Neural cell (in vitro differentiated cells): Measurements from ENCODE around the gene PFKL. TPM values are rescaled to one million over a fixed set of nuclear protein-coding genes. Genes with fewer than 3 reads are reported as not detected.

Experiments used
- H2AFZ ChIP-seq: fragments of 200-600, 300-800 bp; sonication (generic), shearing (Covaris generic); 2 replicates; pipeline ENCODE4 v1.6.0; 2014; ENCODE audit warnings: low read depth, mild to moderate bottlenecking, antibody characterized with exemption, low read length, moderate library complexity
- H3F3A ChIP-seq: fragments of 200-600 bp; shearing (Covaris generic); 2 replicates; pipeline ENCODE4 v1.6.1; 2016; ENCODE audit warnings: mild to moderate bottlenecking, moderate library complexity, mixed read lengths, antibody characterized with exemption, low read length; ENCODE audit not compliant: insufficient read depth, poor library complexity, severe bottlenecking
- H3K27ac ChIP-seq: fragments of 200-600, 300-800 bp; sonication (generic), shearing (Covaris generic); 2 replicates; pipeline ENCODE4 v1.5.1; 2014; ENCODE audit warnings: mild to moderate bottlenecking, low read length, moderate library complexity
- H3K27me3 ChIP-seq: fragments of 300-800, 200-600 bp; sonication (generic), shearing (Covaris generic); 2 replicates; pipeline ENCODE4 v1.6.0; 2014; ENCODE audit warnings: mild to moderate bottlenecking, low read depth, low read length, moderate library complexity; ENCODE audit not compliant: insufficient read depth
- H3K36me3 ChIP-seq: fragments of 300-800, 200-600 bp; sonication (generic), shearing (Covaris generic); 2 replicates; pipeline ENCODE4 v1.5.1; 2014; ENCODE audit warnings: mild to moderate bottlenecking, antibody characterized with exemption, low read length, moderate library complexity; ENCODE audit not compliant: insufficient read depth
- H3K4me2 ChIP-seq: fragments of 300-800, 200-600 bp; sonication (generic), shearing (Covaris generic); 2 replicates; pipeline ENCODE4 v1.6.0; 2014; ENCODE audit warnings: mild to moderate bottlenecking, low read length
- H3K4me3 ChIP-seq: fragments of 300-800, 200-600 bp; sonication (generic), shearing (Covaris generic); 2 replicates; pipeline ENCODE4 v1.5.1; 2014; ENCODE audit warnings: mild to moderate bottlenecking, low read length, moderate library complexity
- H3K79me2 ChIP-seq: fragments of 200-600 bp; shearing (Covaris generic); replicated peaks from 2 replicates; pipeline ENCODE4 v1.6.0; 2014; ENCODE audit warnings: mild to moderate bottlenecking, low read length, moderate library complexity; ENCODE audit not compliant: insufficient read depth
- H3K9ac ChIP-seq: fragments of 300-800, 200-600 bp; sonication (generic), shearing (Covaris generic); 2 replicates; pipeline ENCODE4 v1.6.1; 2016; ENCODE audit warnings: mild to moderate bottlenecking, low read length, mixed read lengths
- H3K9me2 ChIP-seq: fragments of 200-600 bp; shearing (Covaris generic); 2 replicates; pipeline ENCODE4 v1.6.1; 2016; ENCODE audit warnings: mild to moderate bottlenecking, low read length, mixed read lengths; ENCODE audit not compliant: insufficient read depth
- H3K9me3 ChIP-seq: fragments of 200-600, 300-800 bp; sonication (generic), shearing (Covaris generic); 2 replicates; pipeline ENCODE4 v1.6.1; 2016; ENCODE audit warnings: mild to moderate bottlenecking, mixed run types, low read length, moderate library complexity, mixed read lengths
- H4K20me1 ChIP-seq: fragments of 200-600 bp; shearing (Covaris generic); 2 replicates; pipeline ENCODE4 v1.6.1; 2016; ENCODE audit warnings: mild to moderate bottlenecking, mixed run types; ENCODE audit not compliant: insufficient read depth
- CTCF ChIP-seq: fragments of 450-650 bp; IDR thresholded peaks from 2 replicates; pipeline ENCODE4 v1.5.1; 2014; ENCODE audit warnings: antibody characterized with exemption, mild to moderate bottlenecking, moderate library complexity; ENCODE audit not compliant: poor library complexity, severe bottlenecking
- EP300 ChIP-seq: fragments of 450-650 bp; conservative IDR thresholded peaks from 2 replicates; pipeline ENCODE4 v1.6.1; 2014; ENCODE audit warnings: antibody characterized with exemption, mild to moderate bottlenecking, moderate library complexity; ENCODE audit not compliant: poor library complexity, severe bottlenecking
- MXI1 ChIP-seq: fragments of 450-650 bp; conservative IDR thresholded peaks from 2 replicates; pipeline ENCODE4 v1.6.1; 2014; ENCODE audit warnings: antibody characterized with exemption, mild to moderate bottlenecking; ENCODE audit not compliant: poor library complexity, severe bottlenecking
- POLR2AphosphoS5 ChIP-seq: IDR thresholded peaks from 2 replicates; pipeline ENCODE4 v1.6.1; 2012
- RAD21 ChIP-seq: fragments of 450-650 bp; conservative IDR thresholded peaks from 2 replicates; pipeline ENCODE4 v1.6.1; 2014; ENCODE audit warnings: antibody characterized with exemption, mild to moderate bottlenecking, moderate library complexity
- REST ChIP-seq: IDR thresholded peaks from 2 replicates; pipeline ENCODE4 v1.6.1; 2012; ENCODE audit warnings: borderline replicate concordance
- TAF1 ChIP-seq: IDR thresholded peaks from 2 replicates; pipeline ENCODE4 v1.6.1; 2012; ENCODE audit warnings: low read depth
- polyA plus RNA-seq: library from polyadenylated mRNA; depleted of rRNA; stranded (reverse); fragments of >200 nt; gene quantifications from 2 replicates; pipeline ENCODE4 v1.2.3, GENCODE V29; 2014

PFKL gene
- polyA plus RNA-seq, 1 donor from 2014 or later: 79.6 TPM

GRCh38 chr21:44285138-44285992, 14.5 kb upstream of the PFKL start, which contains the start of gene AIRE:
Gene AIRE, plus strand, starts transcription at chr21:44285876. Its CDS starts 131 bp downstream, at chr21:44286007.
- no peaks in the 10 kb centered on the region for H3K79me2 ChIP-seq
- TF ChIP-seq EP300 (no peak), REST (no peak), MXI1 (no peak), RAD21 (no peak), POLR2AphosphoS5 (no peak)
- H2AFZ ChIP-seq: no peak within 1 kb of the TSS
- no peak within 1 kb of the TSS for H3K4me3 ChIP-seq
- H3K9ac ChIP-seq: no peak within 1 kb of the TSS
- H4K20me1 ChIP-seq: no peaks in the 10 kb centered on the region
- H3K9me3 ChIP-seq: no peaks in the 10 kb centered on the region
- H3K9me2 ChIP-seq: no peaks in the 10 kb centered on the region
- no peaks in the 10 kb centered on the region for H3F3A ChIP-seq
- H3K27me3 ChIP-seq: peaks cover 13% of the 10 kb centered on the region
- no peaks in the 10 kb centered on the region for H3K36me3 ChIP-seq
- no peak within 1 kb of the TSS for H3K27ac ChIP-seq
- H3K4me2 ChIP-seq: no peak within 1 kb of the TSS

- no peak overlapping the region for H3K4me2 ChIP-seq
- no peaks in the 10 kb centered on the region for H3K9me3 ChIP-seq
- no peak overlapping the region for H3K27ac ChIP-seq
- no peak overlapping the region for H3K9ac ChIP-seq
- H3K79me2 ChIP-seq: no peaks in the 10 kb centered on the region
- H3K9me2 ChIP-seq: no peaks in the 10 kb centered on the region
- H2AFZ ChIP-seq: no peak overlapping the region
- H3K4me3 ChIP-seq: no peak overlapping the region
- H4K20me1 ChIP-seq: no peaks in the 10 kb centered on the region
- no peak for TF ChIP-seq RAD21
- no peak for TF ChIP-seq TAF1
- TF ChIP-seq REST: no peak
- no peak for TF ChIP-seq POLR2AphosphoS5
- TF ChIP-seq CTCF: no peak
- TF ChIP-seq EP300: no peak
- H3K36me3 ChIP-seq: no peaks in the 10 kb centered on the region
- peaks cover 13% of the 10 kb centered on the region for H3K27me3 ChIP-seq
- H3F3A ChIP-seq: no peaks in the 10 kb centered on the region
These were observed 13.7 kb upstream of the PFKL start for GRCh38 chr21:44286086-44286715.
